HepG2 (cell line): ENCODE data around the gene WDR70. TPM values are rescaled to one million over a fixed set of nuclear protein-coding genes. Genes with fewer than 3 reads are reported as not detected.

Source experiments
- ATAC-seq: fragments of 200-7000 bp; cut with Tn5 transposase; 3 replicates; pipeline ENCODE4 v1.9.1; 2020; ENCODE audit warnings: mild to moderate bottlenecking, moderate library complexity
- BruUV-seq: library from RNA; stranded (reverse); fragments of 400-500 nt; replicated peaks from 2 replicates; lab custom pipeline; 2021; lab: Mats Ljungman, UMichigan
- CTCF ChIA-PET: fragments of 300-600 bp; formaldehyde crosslinking; extraction: SDS; loops from one replicate; lab custom pipeline; 2021; ENCODE audit warnings: low total read pairs, inconsistent platforms, low intra/inter-chr PET ratio; lab: Yijun Ruan, JAX
- POLR2A ChIA-PET: fragments of 350-600 bp; sonication (Branson Sonifier 250); formaldehyde crosslinking; loops from one replicate; lab custom pipeline; 2020; ENCODE audit warnings: antibody characterized with exemption, inconsistent platforms; lab: Yijun Ruan, JAX
- DNase-seq: peaks from one replicate; pipeline ENCODE4 v3.0.0-alpha.2; 2015; ENCODE audit warnings: low spot score
- FAIRE-seq: peaks from 3 replicates; lab custom pipeline; 2011; peaks lifted over from hg19 to GRCh38; lab: Jason Lieb, UNC
- H2AFZ ChIP-seq: one replicate; pipeline ENCODE4 v1.6.1; 2011; ENCODE audit warnings: low read length, inconsistent platforms
- H3K27ac ChIP-seq: fragments of 300-600 bp; 3 replicates; pipeline ENCODE4 v1.8.0; 2011; ENCODE audit warnings: mixed run types, mild to moderate bottlenecking, mixed read lengths, low read length, inconsistent platforms; ENCODE audit not compliant: insufficient read depth; ENCODE audit errors: extremely low read length
- H3K27me3 ChIP-seq, 2 experiments: fragments of 200-600 bp in 1 of 2; 2 replicates in 1 of 2; 3 replicates in 1 of 2; pipeline versions ENCODE4 v1.6.0 to v1.8.0; 2011; ENCODE audit warnings: low read length in 2 of 2, mild to moderate bottlenecking in 2 of 2, moderate library complexity in 2 of 2, inconsistent platforms in 1 of 2; ENCODE audit not compliant: insufficient read depth in 2 of 2, control insufficient read depth in 1 of 2
- H3K36me3 ChIP-seq, 2 experiments: fragments of 200-600 bp in 1 of 2; replicated peaks in 1 of 2; 2 replicates in 1 of 2; 3 replicates in 1 of 2; pipeline versions ENCODE4 v1.5.1 to v1.8.0; 2011; ENCODE audit warnings: low read length in 2 of 2, inconsistent platforms in 1 of 2; ENCODE audit not compliant: insufficient read depth in 2 of 2, control insufficient read depth in 1 of 2
- H3K4me1 ChIP-seq: 2 replicates; pipeline ENCODE4 v1.5.1; 2012; ENCODE audit warnings: low read length, inconsistent platforms; ENCODE audit not compliant: insufficient read depth
- H3K4me2 ChIP-seq: 2 replicates; pipeline ENCODE4 v1.6.0; 2011; ENCODE audit warnings: low read depth, low read length, inconsistent platforms
- H3K4me3 ChIP-seq, 3 experiments: fragments of 200-600 bp in 1 of 3; sonication (generic), shearing (Covaris generic) in 1 of 3; replicated peaks in 1 of 3; 2 replicates each; pipeline ENCODE4 v1.5.1; 2011 to 2016; ENCODE audit warnings: low read length in 3 of 3, inconsistent platforms in 2 of 3, low read depth in 2 of 3, mild to moderate bottlenecking in 2 of 3, control low read depth in 1 of 3, mixed read lengths in 1 of 3; ENCODE audit not compliant: insufficient read depth in 1 of 3
- H3K79me2 ChIP-seq: one replicate; pipeline ENCODE4 v1.6.1; 2011; ENCODE audit warnings: low read length, inconsistent platforms; ENCODE audit not compliant: insufficient read depth
- H3K9ac ChIP-seq: 2 replicates; pipeline ENCODE4 v1.6.0; 2011; ENCODE audit warnings: mild to moderate bottlenecking, low read depth, low read length, inconsistent platforms; ENCODE audit not compliant: insufficient read depth
- H3K9me3 ChIP-seq: 2 replicates; pipeline ENCODE4 v1.5.1; 2012; ENCODE audit warnings: mild to moderate bottlenecking, low read length
- H4K20me1 ChIP-seq: 2 replicates; pipeline ENCODE4 v1.6.0; 2011; ENCODE audit warnings: inconsistent platforms, mild to moderate bottlenecking, low read length, moderate library complexity; ENCODE audit not compliant: insufficient read depth
- AHR ChIP-seq: IDR thresholded peaks from 2 replicates; pipeline ENCODE4 v1.6.1; 2018; ENCODE audit warnings: missing genetic modification reagents, missing compliant biosample characterization
- ARID3A ChIP-seq: IDR thresholded peaks from 2 replicates; pipeline ENCODE4 v1.6.1; 2012; ENCODE audit warnings: low read depth, low read length, improper control_type of control experiment
- FLYWCH1 ChIP-seq: sonication (generic); formaldehyde crosslinking; IDR thresholded peaks from 2 replicates; pipeline ENCODE4 v1.8.1; 2023; ENCODE audit warnings: mild to moderate bottlenecking, missing genetic modification reagents
- HNF4A ChIP-seq: sonication (generic); formaldehyde crosslinking; IDR thresholded peaks from 2 replicates; pipeline ENCODE4 v1.4.0; 2020; ENCODE audit warnings: missing genetic modification reagents
- HNRNPLL ChIP-seq: fragments of 200-400 bp; formaldehyde crosslinking; IDR thresholded peaks from 2 replicates; pipeline ENCODE4 v1.6.1; 2017; ENCODE audit warnings: mild to moderate bottlenecking, low read depth, low read length; ENCODE audit not compliant: poor library complexity, severe bottlenecking
- KDM6A ChIP-seq: IDR thresholded peaks from 2 replicates; pipeline ENCODE4 v1.6.1; 2016; ENCODE audit warnings: low read depth
- MBD4 ChIP-seq: IDR thresholded peaks from 2 replicates; pipeline ENCODE4 v1.6.1; 2012; ENCODE audit warnings: low read length, inconsistent platforms, borderline replicate concordance
- MIXL1 ChIP-seq: IDR thresholded peaks from 2 replicates; pipeline ENCODE4 v1.6.1; 2016
- NFYB ChIP-seq: sonication (generic); formaldehyde crosslinking; IDR thresholded peaks from 2 replicates; pipeline ENCODE4 v1.4.0; 2020; ENCODE audit warnings: missing genetic modification reagents
- PHF8 ChIP-seq: sonication (generic); formaldehyde crosslinking; IDR thresholded peaks from 2 replicates; pipeline ENCODE4 v1.5.0; 2020; ENCODE audit warnings: missing genetic modification reagents
- SSRP1 ChIP-seq: IDR thresholded peaks from 2 replicates; pipeline ENCODE4 v1.6.1; 2016; ENCODE audit warnings: control low read depth
- U2AF2 ChIP-seq: fragments of 200-400 bp; formaldehyde crosslinking; IDR thresholded peaks from 2 replicates; pipeline ENCODE4 v1.6.1; 2017; ENCODE audit warnings: low read depth, mild to moderate bottlenecking, low read length
- ZNF776 ChIP-seq: sonication (generic); formaldehyde crosslinking; IDR thresholded peaks from 2 replicates; pipeline ENCODE4 v1.4.0; 2020; ENCODE audit warnings: mild to moderate bottlenecking, missing genetic modification reagents
- ZSCAN12 ChIP-seq: sonication (generic); formaldehyde crosslinking; IDR thresholded peaks from 2 replicates; pipeline ENCODE4 v1.9.0; 2021; ENCODE audit warnings: mild to moderate bottlenecking, missing genetic modification reagents
- WGBS: methylation state at CpG from one replicate; pipeline ENCODE4 v1.1.6; 2017; ENCODE audit warnings: low lambda C conversion rate; 5-methylcytosine and 5-hydroxymethylcytosine counted together
- in situ Hi-C: cut with HindIII; loops from 2 replicates; pipeline ENCODE4 v1.10.0; 2017; ENCODE audit warnings: low pct_unique_long_range_greater_than_20kb; ENCODE audit not compliant: extremely low pct_ligation_motif_present
- intact Hi-C: fragments of 100-400 bp; cut with micrococcal nuclease; formaldehyde crosslinking; loops from one replicate; pipeline ENCODE4 v1.10.0; 2022; ENCODE audit not compliant: unreplicated experiment
- polyA plus RNA-seq, 8 experiments: library from polyadenylated mRNA; depleted of rRNA in 3 of 8; stranded (reverse) in 7 of 8; unstranded in 1 of 8; fragments of >200 nt; fragmentation: Illumina TruSeq in 4 of 8; extraction: Trizol in 4 of 8; gene quantifications; 2 replicates each; pipeline versions ENCODE4 v1.2.1 to v1.2.3, GENCODE V29; 2011 to 2016; ENCODE audit warnings: low read depth in 4 of 8, missing spikeins in 1 of 8, mixed read lengths in 1 of 8; ENCODE audit not compliant: insufficient read depth in 1 of 8
- total RNA-seq, 5 experiments: library from RNA; depleted of rRNA; stranded (reverse); fragments of >200 nt; fragmentation: Illumina TruSeq; extraction: Trizol; gene quantifications; 2 replicates each; pipeline ENCODE4 v1.2.3, GENCODE V29; 2016; ENCODE audit warnings: low read depth in 1 of 5
- TF ChIP-seq, protein P1 (sequence below): IDR thresholded peaks from 2 replicates; pipeline ENCODE4 v1.6.1; 2016; ENCODE audit warnings: low read depth, missing genetic modification reagents, missing compliant biosample characterization

The WDR70 gene
- total and polyA plus RNA-seq, 2 of the 13 experiments (the other 11 are each of a cell fraction or from before 2014, with no cell fraction given): 14.6 to 30.6 TPM

- no peaks in the 10 kb centered on the region for H3K36me3 ChIP-seq
- peaks cover 10% of the 10 kb centered on the region for H3K4me1 ChIP-seq
- no peak overlapping the region for H3K27ac ChIP-seq
- in situ Hi-C loops (no loop called here), intact Hi-C loops (no loop called here)
- ChIA-PET CTCF (no interaction called here), POLR2A (no interaction called here)
- peaks cover 0 to 1% of the 10 kb centered on the region in 2 experiments; a peak in 3 of 5 replicates for H3K27me3 ChIP-seq
- FAIRE-seq: no peak
- no peaks in the 10 kb centered on the region for H3K79me2 ChIP-seq
- H4K20me1 ChIP-seq: no peaks in the 10 kb centered on the region
- peak; percentile 17 for DNase-seq
- H3K9ac ChIP-seq: no peak overlapping the region
- peak; percentile 57; the same call in 1 of the 2 replicates for TF ChIP-seq HNF4A (CRISPR knock-in tag)
- TF ChIP-seq MIXL1 (CRISPR knock-in tag): 0 out of 2 replicates have a peak, but pooled peaks have one; percentile 20
- no peak for TF ChIP-seq HNRNPLL
- TF ChIP-seq ZNF776 (CRISPR knock-in tag): no peak
- peak; percentile 44; the same call in 1 of the 2 replicates for TF ChIP-seq ARID3A
- BruUV-seq: no TSS peak
- no peak overlapping the region for H3K4me2 ChIP-seq
- ATAC-seq: peak; percentile 78
- H3K4me3 ChIP-seq: no peak overlapping the region
- no peaks in the 10 kb centered on the region for H3K9me3 ChIP-seq
- 18% methylated on average over 6 of the region's 6 CpGs for WGBS
- no peak overlapping the region for H2AFZ ChIP-seq
Measured at GRCh38 chr5:37787742-37788141, 408.6 kb downstream of the WDR70 start.

GRCh38 chr5:37789991-37790390 lies 410.9 kb downstream of the WDR70 start:
- in situ Hi-C loops: no loop called here
- no peak overlapping the region for H3K27ac ChIP-seq
- no TSS peak for BruUV-seq
- DNase-seq (no peak), FAIRE-seq (no peak), ATAC-seq (no peak)
- intact Hi-C loops: no loop called here
- CTCF ChIA-PET: no interaction called here
- no peaks in the 10 kb centered on the region for H4K20me1 ChIP-seq
- H3K27me3 ChIP-seq: peaks cover 0 to 1% of the 10 kb centered on the region in 2 experiments; a peak in 3 of 5 replicates
- H3K4me2 ChIP-seq: no peak overlapping the region
- POLR2A ChIA-PET: no interaction called here
- no peak overlapping the region for H3K9ac ChIP-seq
- no peak overlapping the region for H2AFZ ChIP-seq
- H3K36me3 ChIP-seq: no peaks in the 10 kb centered on the region
- no peaks in the 10 kb centered on the region for H3K9me3 ChIP-seq
- no peaks in the 10 kb centered on the region for H3K79me2 ChIP-seq
- H3K4me1 ChIP-seq: peaks cover 10% of the 10 kb centered on the region
- H3K4me3 ChIP-seq: no peak overlapping the region
- 46% methylated on average over 2 of the region's 2 CpGs for WGBS
- no peak for TF ChIP-seq SSRP1
- TF ChIP-seq NFYB (CRISPR knock-in tag): no peak
- no peak for TF ChIP-seq KDM6A (CRISPR knock-in tag)
- no peak for TF ChIP-seq AHR
- TF ChIP-seq PHF8: no peak
- TF ChIP-seq ZSCAN12 (CRISPR knock-in tag): no peak
- TF ChIP-seq, protein P1, sequence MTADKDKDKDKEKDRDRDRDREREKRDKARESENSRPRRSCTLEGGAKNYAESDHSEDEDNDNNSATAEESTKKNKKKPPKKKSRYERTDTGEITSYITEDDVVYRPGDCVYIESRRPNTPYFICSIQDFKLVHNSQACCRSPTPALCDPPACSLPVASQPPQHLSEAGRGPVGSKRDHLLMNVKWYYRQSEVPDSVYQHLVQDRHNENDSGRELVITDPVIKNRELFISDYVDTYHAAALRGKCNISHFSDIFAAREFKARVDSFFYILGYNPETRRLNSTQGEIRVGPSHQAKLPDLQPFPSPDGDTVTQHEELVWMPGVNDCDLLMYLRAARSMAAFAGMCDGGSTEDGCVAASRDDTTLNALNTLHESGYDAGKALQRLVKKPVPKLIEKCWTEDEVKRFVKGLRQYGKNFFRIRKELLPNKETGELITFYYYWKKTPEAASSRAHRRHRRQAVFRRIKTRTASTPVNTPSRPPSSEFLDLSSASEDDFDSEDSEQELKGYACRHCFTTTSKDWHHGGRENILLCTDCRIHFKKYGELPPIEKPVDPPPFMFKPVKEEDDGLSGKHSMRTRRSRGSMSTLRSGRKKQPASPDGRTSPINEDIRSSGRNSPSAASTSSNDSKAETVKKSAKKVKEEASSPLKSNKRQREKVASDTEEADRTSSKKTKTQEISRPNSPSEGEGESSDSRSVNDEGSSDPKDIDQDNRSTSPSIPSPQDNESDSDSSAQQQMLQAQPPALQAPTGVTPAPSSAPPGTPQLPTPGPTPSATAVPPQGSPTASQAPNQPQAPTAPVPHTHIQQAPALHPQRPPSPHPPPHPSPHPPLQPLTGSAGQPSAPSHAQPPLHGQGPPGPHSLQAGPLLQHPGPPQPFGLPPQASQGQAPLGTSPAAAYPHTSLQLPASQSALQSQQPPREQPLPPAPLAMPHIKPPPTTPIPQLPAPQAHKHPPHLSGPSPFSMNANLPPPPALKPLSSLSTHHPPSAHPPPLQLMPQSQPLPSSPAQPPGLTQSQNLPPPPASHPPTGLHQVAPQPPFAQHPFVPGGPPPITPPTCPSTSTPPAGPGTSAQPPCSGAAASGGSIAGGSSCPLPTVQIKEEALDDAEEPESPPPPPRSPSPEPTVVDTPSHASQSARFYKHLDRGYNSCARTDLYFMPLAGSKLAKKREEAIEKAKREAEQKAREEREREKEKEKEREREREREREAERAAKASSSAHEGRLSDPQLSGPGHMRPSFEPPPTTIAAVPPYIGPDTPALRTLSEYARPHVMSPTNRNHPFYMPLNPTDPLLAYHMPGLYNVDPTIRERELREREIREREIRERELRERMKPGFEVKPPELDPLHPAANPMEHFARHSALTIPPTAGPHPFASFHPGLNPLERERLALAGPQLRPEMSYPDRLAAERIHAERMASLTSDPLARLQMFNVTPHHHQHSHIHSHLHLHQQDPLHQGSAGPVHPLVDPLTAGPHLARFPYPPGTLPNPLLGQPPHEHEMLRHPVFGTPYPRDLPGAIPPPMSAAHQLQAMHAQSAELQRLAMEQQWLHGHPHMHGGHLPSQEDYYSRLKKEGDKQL (CRISPR knock-in tag): no peak
- TF ChIP-seq FLYWCH1: no peak
- TF ChIP-seq MBD4: no peak
- TF ChIP-seq U2AF2: no peak
